Stimulated activated CD4-positive, alpha-beta T cell treated with anti-CD3 and anti-CD28 coated beads, Interleukin-15, amount 100 ng/mL, for 1 hour (primary cell): ENCODE data around the gene DR1.
"Not testable (repeated sequence)": the region's sequence is repeated elsewhere in the genome, so short reads cannot be mapped to it uniquely, and the experiment has no call there.

ENCODE experiments used
- DNase-seq, 2 donors: peaks; one replicate each; pipeline ENCODE4 v3.0.0-alpha.2; 2020; ENCODE audit warnings: low read depth in 1 of 2, low spot score in 1 of 2

DR1 gene

GRCh38 chr1:93339171-93339697, 6.5 kb upstream of the DR1 start:
- no peak for DNase-seq

GRCh38 chr1:93340090-93340489, 5.6 kb upstream of the DR1 start:
- no peak for DNase-seq

GRCh38 chr1:93344484-93344883, 1.2 kb upstream of the DR1 start:
- DNase-seq, result no peak

- DNase-seq, result no peak
These were observed 648 bp upstream of the DR1 start for GRCh38 chr1:93344886-93345632.

- DNase-seq, result peak in 1 of 2 donors; percentile 11
These were observed 800 bp downstream of the DR1 start for GRCh38 chr1:93346421-93346993.

- DNase-seq, result no peak
These were observed 1.7 kb downstream of the DR1 start for GRCh38 chr1:93347334-93347899.

- DNase-seq, result no peak
These were observed 2.5 kb downstream of the DR1 start for GRCh38 chr1:93348104-93348728.

- DNase-seq, result no peak
These were observed 3.8 kb downstream of the DR1 start for GRCh38 chr1:93349231-93350135.

GRCh38 chr1:93350322-93350721, 4.6 kb downstream of the DR1 start:
- no peak for DNase-seq

- no peak for DNase-seq
These were observed 5.2 kb downstream of the DR1 start for GRCh38 chr1:93350875-93351274.

GRCh38 chr1:93351346-93351745, 5.6 kb downstream of the DR1 start:
- not testable (repeated sequence) for DNase-seq

- no peak for DNase-seq
These were observed 6.7 kb downstream of the DR1 start for GRCh38 chr1:93352376-93352775.

GRCh38 chr1:93353286-93353685, 7.6 kb downstream of the DR1 start:
- no peak for DNase-seq

- DNase-seq, result no peak
These were observed 9.0 kb downstream of the DR1 start for GRCh38 chr1:93354749-93355148.

GRCh38 chr1:93357242-93357641, 11.5 kb downstream of the DR1 start:
- no peak for DNase-seq

GRCh38 chr1:93358293-93358692, 12.6 kb downstream of the DR1 start:
- DNase-seq, result no peak

- no peak for DNase-seq
These were observed 14.4 kb downstream of the DR1 start for GRCh38 chr1:93360111-93360510.

GRCh38 chr1:93362237-93362636, 16.5 kb downstream of the DR1 start:
- DNase-seq, result no peak

- DNase-seq, result no peak
These were observed 20.1 kb downstream of the DR1 start for GRCh38 chr1:93365813-93366212.

GRCh38 chr1:93369734-93370133, 24.0 kb downstream of the DR1 start:
- no peak for DNase-seq
